ENCODE data around the gene RIPOR2. TPM values are rescaled to one million over a fixed set of nuclear protein-coding genes. Genes with fewer than 3 reads are reported as not detected.
"Not testable (repeated sequence)": the region's sequence is repeated elsewhere in the genome, so short reads cannot be mapped to it uniquely, and the experiment has no call there.

RIPOR2 gene
- total RNA-seq, 1 donor from 2014 or later: 1.1 TPM

- Mint-ChIP-seq H3K4me3 (ENCODE audit: unreplicated experiment) (no peak overlapping the region), H3K4me1 (ENCODE audit: unreplicated experiment) (peaks cover 27% of the 10 kb centered on the region), H3K27me3 (ENCODE audit: unreplicated experiment) (peaks cover 2% of the 10 kb centered on the region), H3K27ac (ENCODE audit: unreplicated experiment) (no peak overlapping the region), H3K36me3 (ENCODE audit: low read depth, unreplicated experiment) (no peaks in the 10 kb centered on the region), H3K9me3 (ENCODE audit: unreplicated experiment) (no peaks in the 10 kb centered on the region)
- no peak for DNase-seq (ENCODE audit: low spot score)
- no peak for TF ChIP-seq CTCF (IDR thresholded peaks at IDR 0.05; ENCODE audit: unreplicated experiment)
Measured at GRCh38 chr6:24931296-24931695, 4.5 kb downstream of the RIPOR2 start.

- Mint-ChIP-seq H3K9me3 (ENCODE audit: unreplicated experiment) (no peaks in the 10 kb centered on the region), H3K4me3 (ENCODE audit: unreplicated experiment) (no peak overlapping the region), H3K4me1 (ENCODE audit: unreplicated experiment) (peaks cover 27% of the 10 kb centered on the region), H3K27ac (ENCODE audit: unreplicated experiment) (no peak overlapping the region), H3K36me3 (ENCODE audit: low read depth, unreplicated experiment) (no peaks in the 10 kb centered on the region), H3K27me3 (ENCODE audit: unreplicated experiment) (peaks cover 2% of the 10 kb centered on the region)
- DNase-seq (ENCODE audit: low spot score): no peak
- TF ChIP-seq CTCF (IDR thresholded peaks at IDR 0.05; ENCODE audit: unreplicated experiment): no peak
Measured at GRCh38 chr6:24930431-24930871, 5.3 kb downstream of the RIPOR2 start.

- TF ChIP-seq CTCF (IDR thresholded peaks at IDR 0.05; ENCODE audit: unreplicated experiment): no peak
- Mint-ChIP-seq H3K4me1 (ENCODE audit: unreplicated experiment) (peaks cover 27% of the 10 kb centered on the region), H3K27me3 (ENCODE audit: unreplicated experiment) (peaks cover 2% of the 10 kb centered on the region), H3K9me3 (ENCODE audit: unreplicated experiment) (no peaks in the 10 kb centered on the region), H3K36me3 (ENCODE audit: low read depth, unreplicated experiment) (no peaks in the 10 kb centered on the region), H3K4me3 (ENCODE audit: unreplicated experiment) (no peak overlapping the region), H3K27ac (ENCODE audit: unreplicated experiment) (no peak overlapping the region)
- no peak for DNase-seq (ENCODE audit: low spot score)
Measured at GRCh38 chr6:24929242-24929641, 6.5 kb downstream of the RIPOR2 start.

GRCh38 chr6:24927985-24928745 is 7.6 kb downstream of the RIPOR2 start:
- Mint-ChIP-seq H3K27me3 (ENCODE audit: unreplicated experiment) (peaks cover 2% of the 10 kb centered on the region), H3K4me1 (ENCODE audit: unreplicated experiment) (peaks cover 27% of the 10 kb centered on the region), H3K9me3 (ENCODE audit: unreplicated experiment) (no peaks in the 10 kb centered on the region), H3K36me3 (ENCODE audit: low read depth, unreplicated experiment) (no peaks in the 10 kb centered on the region), H3K27ac (ENCODE audit: unreplicated experiment) (no peak overlapping the region), H3K4me3 (ENCODE audit: unreplicated experiment) (no peak overlapping the region)
- no peak for DNase-seq (ENCODE audit: low spot score)
- no peak for TF ChIP-seq CTCF (IDR thresholded peaks at IDR 0.05; ENCODE audit: unreplicated experiment)

GRCh38 chr6:24927277-24927955 is 8.3 kb downstream of the RIPOR2 start:
- Mint-ChIP-seq H3K36me3 (ENCODE audit: low read depth, unreplicated experiment) (no peaks in the 10 kb centered on the region), H3K9me3 (ENCODE audit: unreplicated experiment) (no peaks in the 10 kb centered on the region), H3K4me3 (ENCODE audit: unreplicated experiment) (no peak overlapping the region), H3K27ac (ENCODE audit: unreplicated experiment) (peak overlapping the region; percentile 12), H3K4me1 (ENCODE audit: unreplicated experiment) (peaks cover 25% of the 10 kb centered on the region), H3K27me3 (ENCODE audit: unreplicated experiment) (peaks cover 2% of the 10 kb centered on the region)
- no peak for DNase-seq (ENCODE audit: low spot score)
- TF ChIP-seq CTCF (IDR thresholded peaks at IDR 0.05; ENCODE audit: unreplicated experiment): no peak

- DNase-seq (ENCODE audit: low spot score); H3K27me3 Mint-ChIP-seq (ENCODE audit: unreplicated experiment); H3K27ac Mint-ChIP-seq (ENCODE audit: unreplicated experiment); H3K4me3 Mint-ChIP-seq (ENCODE audit: unreplicated experiment); H3K9me3 Mint-ChIP-seq (ENCODE audit: unreplicated experiment); H3K36me3 Mint-ChIP-seq (ENCODE audit: low read depth, unreplicated experiment): not testable (repeated sequence)
- H3K4me1 Mint-ChIP-seq (ENCODE audit: unreplicated experiment): peaks cover 17% of the 10 kb centered on the region
Measured at GRCh38 chr6:24926647-24927046, 9.1 kb downstream of the RIPOR2 start.
